Stomach (tissue), 9 donors: Measurements from ENCODE around the gene ERGIC2. TPM values are rescaled to one million over a fixed set of nuclear protein-coding genes. Genes with fewer than 3 reads are reported as not detected.

Experiments
- DNase-seq, 2 donors: peaks; one replicate each; pipeline versions ENCODE4 v3.0.0 to v3.0.0-alpha.2; 2013 to 2019
- H3K27ac ChIP-seq, 5 donors: fragments of 200-600 bp in 4 of 5; sonication (generic) in 4 of 5; one replicate each; pipeline ENCODE4 v1.5.1; 2013 to 2019; ENCODE audit warnings: mild to moderate bottlenecking in 1 of 5, moderate library complexity in 1 of 5
- H3K27me3 ChIP-seq, 3 donors: fragments of 200-600 bp; sonication (generic); one replicate each; pipeline ENCODE4 v1.5.1; 2017 to 2019; ENCODE audit warnings: mixed run types in 1 of 3
- H3K36me3 ChIP-seq, 4 donors: fragments of 200-600 bp; sonication (generic); 1 replicate in 3 of 4; 2 replicates in 1 of 4; pipeline ENCODE4 v1.5.1; 2016 to 2019
- H3K4me1 ChIP-seq, 4 donors: fragments of 200-600 bp; sonication (generic); one replicate each; pipeline ENCODE4 v1.5.1; 2016 to 2019
- H3K4me3 ChIP-seq, 4 donors: fragments of 200-600 bp; sonication (generic) in 3 of 4; one replicate each; pipeline ENCODE4 v1.5.1; 2016 to 2019; ENCODE audit warnings: mild to moderate bottlenecking in 1 of 4
- H3K9me3 ChIP-seq, 4 donors: fragments of 200-600 bp; sonication (generic); one replicate each; pipeline ENCODE4 v1.5.1; 2016 to 2019
- EP300 ChIP-seq: sonication (generic); formaldehyde crosslinking; IDR thresholded peaks from one replicate; pipeline ENCODE4 v1.6.1; 2017; ENCODE audit warnings: antibody characterized with exemption
- POLR2A ChIP-seq, 4 donors: fragments of 450-650 bp; IDR thresholded peaks; one replicate each; pipeline ENCODE4 v1.6.1; 2016; ENCODE audit warnings: antibody characterized with exemption in 4 of 4, control low read depth in 2 of 4, mild to moderate bottlenecking in 1 of 4, moderate library complexity in 1 of 4
- POLR2AphosphoS5 ChIP-seq, 3 donors: sonication (generic); formaldehyde crosslinking; IDR thresholded peaks; one replicate each; pipeline ENCODE4 v1.6.1; 2016; ENCODE audit warnings: antibody characterized with exemption in 3 of 3
- WGBS, 5 donors: extraction: QIAGEN DNeasy Blood & Tissue Kit in 3 of 5; methylation state at CpG; one replicate each; pipeline versions ENCODE4 v1.1.5 to v1.1.7; 2013 to 2018; 5-methylcytosine and 5-hydroxymethylcytosine counted together
- intact Hi-C: fragments of 100-400 bp; cut with DNase I; formaldehyde crosslinking; loops from one replicate; pipeline ENCODE4 v1.15.1; 2023; ENCODE audit warnings: low total_unique reads
- polyA plus RNA-seq, 3 donors: library from polyadenylated mRNA; stranded (reverse); fragments of 200-250 nt; gene quantifications; one replicate each; pipeline ENCODE4 v1.2.3, GENCODE V29; 2013
- total RNA-seq, 5 donors: library from RNA; depleted of rRNA; stranded (reverse); fragments of >200 nt; gene quantifications; one replicate each; pipeline versions ENCODE4 v1.1.0 to v1.2.3, GENCODE V29; 2014 to 2016
- TF ChIP-seq, protein P1 (sequence below), 7 experiments: fragments of 450-650 bp in 4 of 7; fragments of 200-600 bp in 3 of 7; sonication (generic) in 3 of 7; IDR thresholded peaks; one replicate each; pipeline ENCODE4 v1.5.1; 2016 to 2019; ENCODE audit warnings: antibody characterized with exemption in 7 of 7, control low read depth in 2 of 7, mild to moderate bottlenecking in 1 of 7
- donor health status: healthy with polysubstance abuse.
- donor health status: Bipolar disorder and iron deficiency.
- donor health status: healthy.

The ERGIC2 gene
- total and polyA plus RNA-seq, 8 donors, result 17.4 to 45.7 (median 33.2) TPM

DNA sequence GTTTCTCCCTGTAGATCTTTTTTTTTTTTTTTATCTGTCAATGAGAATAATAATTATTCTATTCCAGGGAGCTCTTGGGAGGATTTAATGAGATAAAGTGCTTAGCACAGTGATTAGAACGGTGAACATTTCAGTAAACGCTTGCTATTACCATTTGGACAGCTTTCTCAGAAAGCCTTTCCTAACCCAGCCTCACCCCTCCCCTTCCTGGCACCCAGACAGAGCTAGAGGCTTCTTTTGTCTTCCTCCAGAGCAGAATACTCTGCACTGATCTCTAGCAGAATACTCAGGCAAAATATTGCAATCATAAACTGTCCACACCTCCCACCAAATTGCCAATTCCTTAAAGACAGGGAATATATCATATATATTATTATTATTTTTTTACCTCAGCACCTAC lies 66.6 kb downstream of the ERGIC2 start:
- TF ChIP-seq, protein P1, sequence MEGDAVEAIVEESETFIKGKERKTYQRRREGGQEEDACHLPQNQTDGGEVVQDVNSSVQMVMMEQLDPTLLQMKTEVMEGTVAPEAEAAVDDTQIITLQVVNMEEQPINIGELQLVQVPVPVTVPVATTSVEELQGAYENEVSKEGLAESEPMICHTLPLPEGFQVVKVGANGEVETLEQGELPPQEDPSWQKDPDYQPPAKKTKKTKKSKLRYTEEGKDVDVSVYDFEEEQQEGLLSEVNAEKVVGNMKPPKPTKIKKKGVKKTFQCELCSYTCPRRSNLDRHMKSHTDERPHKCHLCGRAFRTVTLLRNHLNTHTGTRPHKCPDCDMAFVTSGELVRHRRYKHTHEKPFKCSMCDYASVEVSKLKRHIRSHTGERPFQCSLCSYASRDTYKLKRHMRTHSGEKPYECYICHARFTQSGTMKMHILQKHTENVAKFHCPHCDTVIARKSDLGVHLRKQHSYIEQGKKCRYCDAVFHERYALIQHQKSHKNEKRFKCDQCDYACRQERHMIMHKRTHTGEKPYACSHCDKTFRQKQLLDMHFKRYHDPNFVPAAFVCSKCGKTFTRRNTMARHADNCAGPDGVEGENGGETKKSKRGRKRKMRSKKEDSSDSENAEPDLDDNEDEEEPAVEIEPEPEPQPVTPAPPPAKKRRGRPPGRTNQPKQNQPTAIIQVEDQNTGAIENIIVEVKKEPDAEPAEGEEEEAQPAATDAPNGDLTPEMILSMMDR (IDR thresholded peaks at IDR 0.05), result no peak
- TF ChIP-seq POLR2A (IDR thresholded peaks at IDR 0.05) (no peak), EP300 (no peak), POLR2AphosphoS5 (IDR thresholded peaks at IDR 0.05) (no peak)
- WGBS, 5 donors, result 45 to 70% (median 51%) methylated on average over 2 of the region's 2 CpGs
- DNase-seq, result peak in 1 of 2 donors; percentile 13
- no peaks in the 10 kb centered on the region for H3K27me3 ChIP-seq
- no peak overlapping the region for H3K4me3 ChIP-seq
- intact Hi-C loops, result no loop called here
- H3K36me3 ChIP-seq, result no peaks in the 10 kb centered on the region
- no peaks in the 10 kb centered on the region for H3K9me3 ChIP-seq
- no peak overlapping the region for H3K27ac ChIP-seq
- no peaks in the 10 kb centered on the region for H3K4me1 ChIP-seq

DNA sequence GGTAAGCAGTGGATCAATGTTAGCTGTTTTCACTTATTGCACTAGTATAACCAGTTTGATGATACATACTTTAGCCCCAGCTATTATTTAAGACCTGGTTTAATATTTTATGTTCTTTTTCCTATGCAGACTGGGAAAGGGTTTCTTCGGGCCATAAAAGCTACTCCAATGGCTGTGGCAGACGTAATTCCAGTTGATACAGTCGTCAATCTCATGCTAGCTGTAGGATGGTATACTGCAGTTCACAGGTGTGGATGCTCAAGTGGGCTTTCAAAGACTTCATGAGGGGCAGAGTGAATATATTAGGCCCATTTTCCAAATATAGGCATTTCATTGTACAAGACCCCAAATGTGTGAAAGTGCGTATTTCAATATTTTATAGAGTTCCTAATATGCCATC lies 70.1 kb downstream of the ERGIC2 start:
- no peaks in the 10 kb centered on the region for H3K36me3 ChIP-seq
- intact Hi-C loops, result no loop called here
- H3K9me3 ChIP-seq, result no peaks in the 10 kb centered on the region
- H3K27me3 ChIP-seq, result no peaks in the 10 kb centered on the region
- no peaks in the 10 kb centered on the region for H3K4me1 ChIP-seq
- WGBS, 5 donors, result 87 to 97% (median 96%) methylated on average over 4 of the region's 4 CpGs
- TF ChIP-seq, protein P1 (IDR thresholded peaks at IDR 0.05), result no peak
- TF ChIP-seq POLR2A (IDR thresholded peaks at IDR 0.05) (no peak), EP300 (no peak), POLR2AphosphoS5 (IDR thresholded peaks at IDR 0.05) (no peak)
- no peak for DNase-seq
- H3K27ac ChIP-seq, result no peak overlapping the region
- no peak overlapping the region for H3K4me3 ChIP-seq

GRCh38 chr12:29309320-29309902 lies 71.6 kb downstream of the ERGIC2 start:
- Histone ChIP-seq H3K4me3 (no peak overlapping the region), H3K27ac (no peak overlapping the region), H3K27me3 (no peaks in the 10 kb centered on the region), H3K36me3 (no peaks in the 10 kb centered on the region), H3K4me1 (no peaks in the 10 kb centered on the region), H3K9me3 (no peaks in the 10 kb centered on the region)
- peak in 1 of 2 donors; percentile 20 for DNase-seq
- intact Hi-C loops, result no loop called here
- TF ChIP-seq, protein P1 (IDR thresholded peaks at IDR 0.05), result no peak
- TF ChIP-seq EP300 (no peak), POLR2AphosphoS5 (IDR thresholded peaks at IDR 0.05) (no peak), POLR2A (IDR thresholded peaks at IDR 0.05) (no peak)
- 53 to 84% (median 80%) methylated on average over 4 of the region's 4 CpGs for WGBS, 5 donors

- intact Hi-C loops, result no loop called here
- TF ChIP-seq POLR2A (IDR thresholded peaks at IDR 0.05) (no peak), POLR2AphosphoS5 (IDR thresholded peaks at IDR 0.05) (no peak), EP300 (no peak)
- TF ChIP-seq, protein P1 (IDR thresholded peaks at IDR 0.05), result no peak
- 63 to 81% (median 79%) methylated on average over 2 of the region's 2 CpGs for WGBS, 5 donors
- Histone ChIP-seq H3K27ac (no peak overlapping the region), H3K4me1 (no peaks in the 10 kb centered on the region), H3K27me3 (no peaks in the 10 kb centered on the region), H3K36me3 (peaks cover 0 to 4% (median 0%) of the 10 kb centered on the region in 4 donors), H3K9me3 (no peaks in the 10 kb centered on the region), H3K4me3 (no peak overlapping the region)
- no peak for DNase-seq
These were observed 74.3 kb downstream of the ERGIC2 start for GRCh38 chr12:29306682-29307081.
